Omental fat pad (tissue), 4 donors: ENCODE measurements around the gene VOPP1. TPM values are rescaled to one million over a fixed set of nuclear protein-coding genes. Genes with fewer than 3 reads are reported as not detected.

ENCODE experiments used
- ATAC-seq: fragments of 150-250 bp; one replicate; pipeline ENCODE4 v1.9.1; 2016; ENCODE audit warnings: mild to moderate bottlenecking, moderate library complexity; ENCODE audit not compliant: low FRiP score
- DNase-seq: peaks from one replicate; pipeline ENCODE4 v3.0.0-alpha.2; 2019; ENCODE audit warnings: low spot score
- total RNA-seq, 4 donors: library from RNA; depleted of rRNA; stranded (reverse); fragments of >200 nt; gene quantifications; one replicate each; pipeline ENCODE4 v1.1.0, GENCODE V29; 2016
- TF ChIP-seq, protein P1 (sequence below), 3 donors: fragments of 450-650 bp; IDR thresholded peaks; one replicate each; pipeline ENCODE4 v1.5.1; 2016 to 2017; ENCODE audit warnings: antibody characterized with exemption in 3 of 3, mild to moderate bottlenecking in 3 of 3, moderate library complexity in 2 of 3

The VOPP1 gene
- total RNA-seq, 4 donors from 2014 or later = 31.3 to 64.0 (median 57.9) TPM

DNA sequence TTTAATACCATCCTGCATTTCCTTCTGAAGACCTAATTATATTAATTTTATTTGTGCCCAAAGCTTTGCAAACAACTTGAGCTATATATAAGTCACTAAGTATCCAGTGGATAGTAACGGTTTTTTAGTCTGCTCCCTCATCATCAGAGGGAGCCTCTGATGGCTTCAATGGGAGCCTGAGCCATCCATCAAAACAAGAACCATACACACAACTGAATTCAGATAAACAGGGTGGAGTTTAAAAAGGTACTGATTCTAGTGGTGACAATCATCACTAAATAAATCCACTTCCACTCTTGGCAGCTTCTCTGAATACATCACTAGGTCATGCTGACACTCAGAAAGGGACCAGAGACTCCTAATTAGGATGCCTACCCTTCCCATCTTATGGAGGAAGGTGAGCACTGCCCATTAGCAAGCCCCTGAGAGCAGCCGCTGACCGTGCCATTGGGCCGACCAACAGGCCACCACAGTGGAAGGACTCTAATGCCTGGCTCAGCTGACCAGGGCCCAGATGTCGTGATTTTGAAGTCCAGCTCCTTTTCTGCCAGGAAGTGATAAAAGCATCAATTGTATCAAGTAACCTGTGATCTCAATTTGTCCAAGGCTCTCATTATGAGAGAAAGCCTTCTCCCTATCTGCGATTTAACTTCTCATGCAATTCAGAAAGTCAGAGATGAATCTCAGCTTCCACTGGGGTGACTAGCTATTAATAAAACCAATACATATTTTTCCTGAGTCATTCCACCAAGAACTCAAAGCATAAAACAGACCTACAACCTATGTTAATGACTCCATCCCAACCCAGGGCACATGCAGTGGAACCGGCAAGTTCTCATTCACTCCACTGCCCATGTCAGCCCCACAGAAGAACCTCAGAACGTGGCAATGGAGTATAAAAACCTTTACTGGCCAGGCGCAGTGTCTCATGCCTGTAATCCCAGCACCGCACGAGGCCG is 13.1 kb downstream of the VOPP1 start:
- ATAC-seq = no peak
- TF ChIP-seq, protein P1, sequence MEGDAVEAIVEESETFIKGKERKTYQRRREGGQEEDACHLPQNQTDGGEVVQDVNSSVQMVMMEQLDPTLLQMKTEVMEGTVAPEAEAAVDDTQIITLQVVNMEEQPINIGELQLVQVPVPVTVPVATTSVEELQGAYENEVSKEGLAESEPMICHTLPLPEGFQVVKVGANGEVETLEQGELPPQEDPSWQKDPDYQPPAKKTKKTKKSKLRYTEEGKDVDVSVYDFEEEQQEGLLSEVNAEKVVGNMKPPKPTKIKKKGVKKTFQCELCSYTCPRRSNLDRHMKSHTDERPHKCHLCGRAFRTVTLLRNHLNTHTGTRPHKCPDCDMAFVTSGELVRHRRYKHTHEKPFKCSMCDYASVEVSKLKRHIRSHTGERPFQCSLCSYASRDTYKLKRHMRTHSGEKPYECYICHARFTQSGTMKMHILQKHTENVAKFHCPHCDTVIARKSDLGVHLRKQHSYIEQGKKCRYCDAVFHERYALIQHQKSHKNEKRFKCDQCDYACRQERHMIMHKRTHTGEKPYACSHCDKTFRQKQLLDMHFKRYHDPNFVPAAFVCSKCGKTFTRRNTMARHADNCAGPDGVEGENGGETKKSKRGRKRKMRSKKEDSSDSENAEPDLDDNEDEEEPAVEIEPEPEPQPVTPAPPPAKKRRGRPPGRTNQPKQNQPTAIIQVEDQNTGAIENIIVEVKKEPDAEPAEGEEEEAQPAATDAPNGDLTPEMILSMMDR (IDR thresholded peaks at IDR 0.05) = no peak

GRCh38 chr7:55557666-55558188 is 14.6 kb downstream of the VOPP1 start:
- DNase-seq = no peak
- TF ChIP-seq, protein P1 (IDR thresholded peaks at IDR 0.05) = no peak
- no peak for ATAC-seq

More for the DNA sequence above, 13.1 kb downstream of the VOPP1 start:
- DNase-seq = no peak

GRCh38 chr7:55556492-55556891 is 15.8 kb downstream of the VOPP1 start:
- no peak for ATAC-seq
- no peak for DNase-seq
- TF ChIP-seq, protein P1 (IDR thresholded peaks at IDR 0.05) = no peak

GRCh38 chr7:55556031-55556430 is 16.3 kb downstream of the VOPP1 start:
- TF ChIP-seq, protein P1 (IDR thresholded peaks at IDR 0.05) = no peak
- no peak for ATAC-seq

DNA sequence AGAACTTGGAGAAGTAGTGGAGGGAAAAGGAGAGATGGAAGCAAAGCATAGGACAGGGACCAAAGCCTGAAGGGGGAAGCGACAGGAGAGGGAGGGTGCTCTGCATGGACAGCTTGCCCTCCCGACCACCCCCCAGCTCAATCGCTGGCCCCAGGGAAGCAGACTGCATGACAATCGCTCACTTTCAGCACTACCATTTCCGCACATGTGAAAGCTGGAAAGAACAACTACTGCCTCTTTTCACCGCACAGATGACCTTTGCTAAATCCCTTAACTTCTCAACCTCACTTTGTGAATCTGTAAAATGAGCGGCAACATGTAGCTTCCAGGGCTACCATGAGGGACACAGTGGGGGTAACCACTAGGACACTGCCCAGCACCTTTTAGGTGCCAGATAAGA is 17.1 kb downstream of the VOPP1 start:
- TF ChIP-seq, protein P1 (IDR thresholded peaks at IDR 0.05) = no peak
- ATAC-seq (no peak), DNase-seq (no peak)

More at GRCh38 chr7:55556031-55556430, 16.3 kb downstream of the VOPP1 start:
- DNase-seq = no peak

GRCh38 chr7:55554038-55554437 is 18.3 kb downstream of the VOPP1 start:
- TF ChIP-seq, protein P1 (IDR thresholded peaks at IDR 0.05) = no peak
- ATAC-seq (no peak), DNase-seq (no peak)

DNA sequence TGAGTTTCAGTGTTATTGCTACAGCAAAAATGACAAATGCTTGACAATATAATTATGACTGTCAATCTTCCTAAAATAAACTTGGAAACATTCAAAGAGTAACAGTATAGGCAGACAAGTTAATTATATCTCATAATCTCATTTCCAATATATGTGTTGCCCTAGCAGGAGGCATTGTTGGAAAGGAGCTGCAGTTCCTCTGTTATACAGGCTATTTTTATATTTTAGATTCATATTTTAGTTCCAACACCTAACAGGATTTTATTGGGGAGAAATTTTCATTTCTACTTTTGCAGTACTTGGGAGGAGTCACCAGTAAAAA is 19.3 kb downstream of the VOPP1 start:
- TF ChIP-seq, protein P1 (IDR thresholded peaks at IDR 0.05) = no peak
- no peak for ATAC-seq
- no peak for DNase-seq
